Uterus (tissue), 2 donors: ENCODE data around the gene FOXP2.

ENCODE experiments used
- CTCF ChIP-seq, 4 experiments: fragments of 200-600 bp in 2 of 4; fragments of 450-650 bp in 2 of 4; sonication (generic) in 2 of 4; IDR thresholded peaks; one replicate each; pipeline ENCODE4 v1.5.1; 2016 to 2019; ENCODE audit warnings: antibody characterized with exemption in 4 of 4, mild to moderate bottlenecking in 2 of 4, moderate library complexity in 1 of 4
- POLR2A ChIP-seq, 2 donors: fragments of 450-650 bp; IDR thresholded peaks; one replicate each; pipeline ENCODE4 v1.6.1; 2016; ENCODE audit warnings: antibody characterized with exemption in 2 of 2, mild to moderate bottlenecking in 1 of 2, moderate library complexity in 1 of 2

GRCh38 chr7:114741911-114742310 is 327.3 kb downstream of the FOXP2 start:
- TF ChIP-seq CTCF (IDR thresholded peaks at IDR 0.05) (no peak), POLR2A (IDR thresholded peaks at IDR 0.05) (no peak)
